NCI-H187 (cell line): ENCODE measurements around the gene KCNQ1OT1.
"Not testable (repeated sequence)": the region's sequence is repeated elsewhere in the genome, so short reads cannot be mapped to it uniquely, and the experiment has no call there.

Experiments
- DNase-seq, 2 experiments: peaks; one replicate each; lab custom pipeline; 2025; lab: John Stamatoyannopoulos, UW

KCNQ1OT1 gene

DNA sequence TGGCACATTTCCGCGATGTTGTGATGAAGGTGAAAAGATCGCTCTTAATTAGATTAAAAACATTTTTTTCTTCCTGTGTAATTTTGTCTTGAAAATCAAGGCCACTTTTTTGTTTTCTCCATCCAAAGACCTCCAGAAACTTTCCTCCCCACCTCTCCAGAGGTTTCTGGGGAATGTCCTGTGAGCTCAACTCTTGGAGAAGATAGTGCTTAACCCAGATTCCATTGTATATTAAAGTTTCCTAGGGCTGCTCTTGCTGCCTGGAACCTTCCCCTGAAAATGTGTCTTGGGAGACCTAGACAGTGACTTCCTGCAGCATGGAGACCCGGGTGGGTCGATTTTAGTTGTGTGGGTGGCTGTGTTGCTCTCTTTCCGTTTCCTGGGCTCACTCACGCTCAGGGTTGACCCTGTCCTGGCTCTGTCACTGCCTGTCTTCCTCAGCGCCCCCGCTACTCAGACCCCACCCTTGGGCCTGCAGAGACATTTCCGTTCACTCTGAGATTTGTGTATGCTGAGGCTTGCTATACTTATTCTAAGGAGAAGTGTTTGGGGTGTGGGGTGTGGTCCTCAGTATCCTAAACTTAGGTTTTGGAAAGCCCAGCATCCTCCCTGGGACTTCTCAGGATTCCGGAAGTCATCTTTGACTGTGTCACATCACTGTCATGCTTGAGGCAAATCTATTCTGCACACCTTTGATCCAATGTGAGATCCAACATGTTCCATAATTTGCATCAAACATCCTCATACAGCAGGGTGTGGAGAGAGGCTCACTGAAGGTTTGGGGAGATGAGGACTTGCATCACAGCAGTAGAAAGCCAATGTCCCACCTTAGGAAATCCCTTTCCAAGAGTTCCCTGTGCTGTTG, 47.2 kb downstream of the KCNQ1OT1 start:
- no peak for DNase-seq

DNA sequence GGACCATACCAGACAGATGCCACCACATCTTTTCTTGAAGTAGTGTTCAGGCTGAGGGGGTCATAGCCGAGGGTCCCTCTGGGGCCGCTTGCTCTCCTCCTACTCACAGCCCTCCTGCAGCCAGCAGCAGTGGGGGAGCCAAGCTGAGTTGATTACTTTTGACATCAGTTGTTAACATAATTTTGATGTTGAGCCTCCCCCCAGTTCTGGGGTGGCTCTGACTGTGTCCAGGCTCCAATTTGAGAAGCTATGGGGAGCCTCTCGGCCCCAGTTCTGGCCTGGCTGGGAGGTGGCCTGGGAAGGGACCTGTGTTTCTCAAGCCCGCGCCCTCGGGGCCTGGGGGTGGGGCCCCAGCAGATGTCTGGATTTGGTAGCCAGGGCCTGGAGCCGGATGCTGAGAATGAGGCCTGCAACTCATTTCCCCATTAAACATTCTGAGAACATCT, 47.9 kb downstream of the KCNQ1OT1 start:
- no peak for DNase-seq

- DNase-seq, result no peak
Observed at GRCh38 chr11:2651054-2651617, 48.7 kb downstream of the KCNQ1OT1 start.

DNA sequence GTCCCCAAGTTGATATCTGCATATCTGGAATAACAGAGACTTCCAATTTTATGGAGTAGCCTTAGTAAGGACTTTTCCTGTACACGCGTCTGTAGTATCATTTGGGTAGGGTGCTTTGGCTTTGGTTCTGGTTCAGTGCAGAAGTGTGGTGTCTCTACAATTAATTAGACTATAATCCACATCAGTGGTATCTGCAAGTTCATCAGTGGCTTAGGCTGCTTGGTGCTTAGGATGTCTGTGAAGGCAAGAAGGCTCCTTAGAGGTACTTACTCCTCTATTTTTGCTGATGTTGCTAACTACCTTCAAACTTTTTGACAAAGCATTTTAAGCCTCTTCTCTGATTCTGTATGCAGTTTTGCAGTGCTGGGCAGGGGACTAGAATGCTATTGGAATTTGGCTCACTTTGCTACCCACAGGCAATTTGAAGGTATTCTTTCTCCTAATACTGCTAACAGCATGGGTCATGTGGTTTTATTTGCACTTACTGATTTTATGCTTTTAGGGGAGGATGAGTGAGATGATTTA, 49.4 kb downstream of the KCNQ1OT1 start:
- DNase-seq, result no peak

DNA sequence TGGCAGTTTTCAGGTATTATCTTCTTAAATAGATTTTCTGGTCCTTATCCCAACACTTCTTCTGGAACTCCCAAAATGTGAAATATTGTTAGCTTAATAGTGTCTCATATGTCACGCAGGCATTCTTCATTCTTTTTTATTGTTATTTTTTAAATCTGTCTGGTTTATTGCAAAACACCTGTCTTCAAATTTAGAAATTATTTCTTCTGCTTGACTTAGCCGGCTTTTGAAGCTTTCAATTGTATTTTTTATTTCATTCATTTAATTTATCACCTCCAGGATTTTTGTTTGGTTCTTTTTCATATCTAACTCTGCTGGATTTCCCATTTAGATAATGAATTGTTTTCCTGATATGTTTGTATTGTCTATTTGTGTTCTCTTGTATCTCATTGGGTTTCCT, 49.9 kb downstream of the KCNQ1OT1 start:
- no peak for DNase-seq

DNA sequence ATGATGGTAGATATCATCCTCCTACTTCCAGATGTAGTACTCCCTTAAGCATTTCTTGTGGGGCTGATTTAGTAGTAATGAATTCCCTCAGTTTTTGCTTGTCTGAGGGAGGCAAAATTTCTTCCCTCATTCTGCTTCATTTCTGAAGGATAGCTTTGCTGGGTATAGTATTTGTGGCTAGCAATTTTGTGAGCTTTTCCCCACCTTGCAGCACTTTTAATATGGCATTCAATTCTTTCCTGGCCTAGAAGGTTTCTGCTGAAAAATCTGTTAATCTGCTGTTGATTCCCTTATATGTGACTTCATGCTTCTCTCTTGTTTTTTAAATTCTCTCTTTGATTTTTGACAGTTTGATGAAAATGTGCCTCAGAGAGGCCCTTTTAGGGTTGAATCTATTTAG, 50.4 kb downstream of the KCNQ1OT1 start:
- no peak for DNase-seq

DNA sequence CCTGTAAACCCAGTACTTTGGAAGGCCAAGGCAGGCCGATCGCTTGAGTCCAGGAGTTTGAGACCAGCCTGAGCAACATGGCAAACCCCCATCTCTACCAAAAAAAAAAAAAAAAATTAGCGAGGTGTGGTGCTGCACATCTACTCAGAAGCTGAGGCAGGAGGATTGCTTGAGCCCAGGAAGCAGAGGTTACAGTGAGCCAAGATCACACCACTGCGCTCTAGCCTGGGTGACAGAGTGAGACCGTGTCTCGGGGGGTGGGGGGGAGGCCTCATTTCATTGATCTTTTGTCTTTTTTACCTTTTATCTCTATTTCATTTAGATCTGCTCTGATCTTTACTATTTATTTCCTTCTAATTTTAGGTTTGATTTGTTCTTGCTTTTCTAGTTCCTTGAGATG, 51.8 kb downstream of the KCNQ1OT1 start:
- no peak for DNase-seq

DNA sequence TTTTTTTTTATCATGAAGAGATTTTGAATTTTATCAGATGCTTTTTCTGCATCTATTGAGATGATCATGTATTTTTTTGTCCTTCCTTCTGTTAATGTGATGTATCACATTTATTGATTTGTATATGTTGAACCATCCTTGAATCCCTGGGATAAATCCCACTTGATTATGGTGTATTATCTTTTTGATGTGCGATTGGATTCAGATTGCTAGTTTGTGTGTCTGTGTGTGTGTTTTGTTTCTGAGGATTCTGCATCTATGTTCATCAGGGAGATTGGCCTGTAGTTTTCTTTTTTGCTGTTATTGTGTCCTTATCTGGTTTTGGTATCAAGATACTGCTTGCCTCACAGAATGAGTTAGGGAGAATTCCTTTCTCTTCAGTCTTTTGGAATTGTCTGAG, 52.6 kb downstream of the KCNQ1OT1 start:
- no peak for DNase-seq

- no peak for DNase-seq
Observed at GRCh38 chr11:2645779-2646118, 54.0 kb downstream of the KCNQ1OT1 start.

DNA sequence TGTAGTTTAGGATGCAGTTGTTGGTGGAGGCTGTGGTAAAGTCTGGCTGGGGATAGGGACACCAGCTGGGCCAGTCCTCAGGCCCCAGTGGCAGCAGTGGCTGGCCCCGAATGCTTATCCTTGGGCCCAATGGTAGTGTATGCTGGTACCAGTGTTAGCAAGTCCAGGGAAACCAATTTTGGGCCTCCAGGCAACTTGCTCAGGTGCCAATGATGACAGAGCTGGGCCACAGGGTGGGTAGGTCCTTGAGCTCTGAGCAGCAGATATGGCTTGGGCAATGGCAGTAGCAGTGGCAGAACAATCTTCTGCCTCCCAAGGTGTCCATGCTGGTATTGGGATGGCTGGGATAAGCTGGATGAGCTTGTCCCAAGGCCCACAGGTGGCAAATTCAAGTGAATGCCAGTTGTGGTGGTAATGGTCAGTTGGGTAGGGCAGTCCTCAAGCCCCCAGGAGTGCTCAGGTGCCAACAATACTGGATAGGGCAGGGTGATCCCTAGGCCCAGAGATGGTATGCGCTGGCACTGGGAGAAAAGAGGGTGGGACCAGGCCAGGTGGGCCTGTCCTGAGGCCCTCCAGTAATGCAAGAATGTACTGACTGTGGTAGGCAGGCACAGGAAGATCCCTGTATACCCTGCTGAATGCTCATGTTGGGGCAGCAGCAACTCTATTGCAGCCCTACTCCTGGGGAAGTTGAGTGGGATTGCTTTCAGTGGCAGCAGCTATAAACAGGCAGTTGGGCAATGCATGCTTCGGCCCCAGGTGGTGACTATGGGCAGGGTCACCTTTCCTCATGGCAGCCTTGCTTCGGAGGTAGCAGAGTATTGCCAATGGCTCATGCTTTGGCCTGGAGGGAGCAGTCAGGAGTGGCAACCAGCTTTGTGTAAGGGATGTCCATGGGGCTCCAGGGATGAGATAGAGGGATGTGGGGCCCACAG, 54.7 kb downstream of the KCNQ1OT1 start:
- DNase-seq, result no peak

- no peak for DNase-seq
Observed at GRCh38 chr11:2643746-2644145, 56.0 kb downstream of the KCNQ1OT1 start.

- no peak for DNase-seq
Observed at GRCh38 chr11:2641623-2642022, 58.2 kb downstream of the KCNQ1OT1 start.

GRCh38 chr11:2639763-2640162, 60.0 kb downstream of the KCNQ1OT1 start:
- not testable (repeated sequence) for DNase-seq

GRCh38 chr11:2631161-2631560, 68.6 kb downstream of the KCNQ1OT1 start:
- no peak for DNase-seq

GRCh38 chr11:2630679-2631078, 69.1 kb downstream of the KCNQ1OT1 start:
- DNase-seq, result no peak

DNA sequence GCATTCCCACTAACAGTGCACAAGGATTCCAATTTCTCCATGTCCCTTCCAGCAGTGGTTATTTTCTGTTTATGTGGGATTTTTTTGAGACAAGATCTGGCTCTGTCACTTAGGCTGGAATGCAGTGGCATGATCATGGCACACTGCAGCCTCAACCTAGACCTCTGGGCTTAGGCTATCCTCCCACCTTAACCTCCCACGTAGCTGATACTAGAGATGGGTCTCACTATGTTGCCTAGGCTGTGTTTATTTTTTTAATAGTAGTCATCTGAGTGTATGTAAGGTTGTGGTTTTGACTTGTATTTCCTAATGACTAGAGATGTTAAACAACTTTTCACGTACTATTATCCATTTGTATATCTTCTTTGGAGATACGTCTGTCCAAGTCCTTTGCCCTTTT, 74.6 kb downstream of the KCNQ1OT1 start:
- DNase-seq, result no peak

DNA sequence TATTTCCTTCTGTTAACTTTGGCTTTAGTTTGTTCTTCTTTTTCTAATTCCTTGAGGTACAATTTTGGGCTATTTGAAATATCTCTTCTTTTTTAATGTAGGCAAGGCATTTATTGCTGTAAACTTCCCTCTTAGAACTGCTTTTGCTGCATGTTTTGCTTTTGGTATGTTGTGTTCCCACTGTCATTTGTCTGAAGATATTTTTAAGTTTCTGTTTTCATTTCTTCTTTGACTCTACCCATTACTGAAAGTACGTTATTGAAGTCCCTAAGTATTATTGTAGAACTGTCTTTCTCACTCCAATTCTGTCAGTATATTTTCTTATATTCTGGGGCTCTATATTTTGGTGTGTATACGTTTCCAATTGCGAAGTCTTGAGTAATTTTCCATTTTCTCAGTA, 77.9 kb downstream of the KCNQ1OT1 start:
- DNase-seq, result no peak

DNA sequence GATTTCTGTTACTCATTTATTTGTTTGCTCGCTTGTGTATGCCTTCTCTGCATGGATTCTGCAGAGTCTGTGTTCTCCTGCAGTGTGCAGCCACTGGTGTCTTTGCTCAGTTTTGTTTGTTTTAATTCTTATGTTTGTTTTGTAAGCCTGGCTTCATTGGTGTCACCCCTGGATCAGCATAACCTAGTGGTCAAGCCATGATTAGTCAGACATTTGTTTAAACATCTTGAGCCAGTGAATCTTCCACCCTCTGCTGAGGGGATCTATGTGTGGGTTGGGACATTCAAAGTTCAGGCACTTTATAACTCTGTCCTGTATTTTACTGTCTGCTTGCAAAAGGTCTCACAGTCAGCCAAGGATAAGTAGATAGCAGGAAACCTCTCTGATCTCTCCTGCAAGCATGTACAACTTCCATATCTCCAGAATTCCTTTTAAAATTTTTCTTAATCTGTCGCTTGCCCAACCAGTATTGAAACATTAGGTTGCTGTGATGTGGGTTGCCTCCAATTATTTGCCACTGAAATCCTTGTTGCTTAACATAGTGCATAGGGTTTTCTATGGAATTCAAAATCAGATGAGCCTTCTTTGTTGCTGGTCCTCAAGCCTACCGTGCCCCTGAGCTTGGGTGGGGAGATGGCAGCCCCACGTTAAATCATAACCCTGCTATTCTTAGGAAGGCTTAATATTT, 86.8 kb downstream of the KCNQ1OT1 start:
- DNase-seq, result no peak

GRCh38 chr11:2609345-2609744, 90.4 kb downstream of the KCNQ1OT1 start:
- no peak for DNase-seq

- DNase-seq, result no peak
Observed at GRCh38 chr11:2599561-2600189, 100.1 kb downstream of the KCNQ1OT1 start.

DNA sequence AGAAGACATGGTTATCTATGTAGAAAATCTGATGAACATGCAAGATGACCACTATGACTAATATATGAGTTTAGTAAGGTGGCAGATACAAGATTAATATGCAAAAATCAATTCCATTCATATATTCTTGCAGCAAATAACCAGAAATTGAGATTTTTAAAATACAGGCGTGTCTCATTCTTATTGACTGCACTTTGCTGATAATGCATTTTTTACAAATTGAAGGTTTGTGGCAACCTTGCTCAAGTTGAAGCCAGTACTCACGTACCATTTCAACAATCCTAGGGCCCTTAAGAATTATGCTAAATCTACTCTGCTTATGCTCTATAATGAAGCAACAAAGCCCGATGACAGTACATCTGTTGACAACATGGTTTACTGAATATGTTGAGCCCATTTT, 104.6 kb downstream of the KCNQ1OT1 start:
- DNase-seq, result no peak
